OCI-LY1 (cell line): ENCODE results near the gene COA3.

Experiments
- H2AFZ ChIP-seq: fragments of 200-600 bp; sonication (generic), shearing (Covaris generic); 2 replicates; pipeline ENCODE4 v1.6.0; 2014; ENCODE audit warnings: antibody characterized with exemption, mild to moderate bottlenecking, low read length
- H3F3A ChIP-seq: fragments of 200-600 bp; sonication (generic), shearing (Covaris generic); 2 replicates; pipeline ENCODE4 v1.6.0; 2014; ENCODE audit warnings: mild to moderate bottlenecking, antibody characterized with exemption, low read length, moderate library complexity; ENCODE audit not compliant: insufficient read depth
- H3K27ac ChIP-seq: fragments of 200-600 bp; sonication (generic); 2 replicates; pipeline ENCODE4 v1.5.1; 2014; ENCODE audit warnings: low read length, mixed run types, mild to moderate bottlenecking, low read depth; ENCODE audit not compliant: poor library complexity, severe bottlenecking
- H3K27me3 ChIP-seq: fragments of 200-600 bp; sonication (generic); 2 replicates; pipeline ENCODE4 v1.6.0; 2014; ENCODE audit warnings: antibody characterized with exemption, mild to moderate bottlenecking, low read length, moderate library complexity; ENCODE audit not compliant: insufficient read depth
- H3K36me3 ChIP-seq: fragments of 200-600 bp; sonication (generic); 2 replicates; pipeline ENCODE4 v1.6.1; 2014; ENCODE audit warnings: mild to moderate bottlenecking, antibody characterized with exemption, low read length, moderate library complexity, mixed read lengths; ENCODE audit not compliant: insufficient read depth
- H3K4me1 ChIP-seq: fragments of 200-600 bp; sonication (generic); 2 replicates; pipeline ENCODE4 v1.5.1; 2014; ENCODE audit warnings: mild to moderate bottlenecking, low read length, moderate library complexity; ENCODE audit not compliant: insufficient read depth, severe bottlenecking
- H3K4me2 ChIP-seq: fragments of 200-600 bp; sonication (generic), shearing (Covaris generic); 2 replicates; pipeline ENCODE4 v1.6.1; 2014; ENCODE audit warnings: low read length
- H3K4me3 ChIP-seq: fragments of 200-600 bp; sonication (generic); 2 replicates; pipeline ENCODE4 v1.5.1; 2014; ENCODE audit warnings: low read length, low read depth, mild to moderate bottlenecking, mixed read lengths; ENCODE audit not compliant: poor library complexity, severe bottlenecking
- H3K79me2 ChIP-seq: fragments of 200-600 bp; shearing (Covaris generic); 2 replicates; pipeline ENCODE4 v1.6.1; 2016; ENCODE audit warnings: mixed run types, low read length, mixed read lengths; ENCODE audit not compliant: insufficient read depth
- H3K9ac ChIP-seq: fragments of 200-600 bp; sonication (generic), shearing (Covaris generic); 2 replicates; pipeline ENCODE4 v1.6.1; 2014; ENCODE audit warnings: mild to moderate bottlenecking, low read length, mixed read lengths
- H3K9me2 ChIP-seq: fragments of 200-600 bp; sonication (generic), shearing (Covaris generic); 2 replicates; pipeline ENCODE4 v1.6.1; 2014; ENCODE audit warnings: low read depth, mild to moderate bottlenecking, low read length, mixed read lengths
- H3K9me3 ChIP-seq: fragments of 200-600 bp; shearing (Covaris generic); 2 replicates; pipeline ENCODE4 v1.6.1; 2014; ENCODE audit warnings: low read length, mixed read lengths
- H4K20me1 ChIP-seq: fragments of 200-600 bp; sonication (generic), shearing (Covaris generic); 2 replicates; pipeline ENCODE4 v1.6.0; 2016; ENCODE audit warnings: mild to moderate bottlenecking, low read length; ENCODE audit not compliant: insufficient read depth
- CTCF ChIP-seq: fragments of 200-600 bp; sonication (generic), shearing (Covaris generic); IDR thresholded peaks from 2 replicates; pipeline ENCODE4 v1.5.1; 2017; ENCODE audit warnings: mild to moderate bottlenecking, antibody characterized with exemption, low read length, moderate library complexity, mixed read lengths
- EZH2 ChIP-seq: fragments of 200-600 bp; sonication (generic), shearing (Covaris generic); IDR thresholded peaks from 2 replicates; pipeline ENCODE4 v1.8.0; 2017; ENCODE audit warnings: borderline replicate concordance, mixed run types, mild to moderate bottlenecking, antibody characterized with exemption, low read length, moderate library complexity, mixed read lengths

COA3 gene

GRCh38 chr17:42778570-42778969 lies 19.9 kb downstream of the COA3 start:
- Histone ChIP-seq H3K9me2 (no peaks in the 10 kb centered on the region), H3K9me3 (no peaks in the 10 kb centered on the region), H3K79me2 (no peaks in the 10 kb centered on the region), H3F3A (no peaks in the 10 kb centered on the region), H3K27me3 (no peaks in the 10 kb centered on the region), H3K27ac (no peak overlapping the region), H3K36me3 (peaks cover 44% of the 10 kb centered on the region), H2AFZ (no peak overlapping the region), H3K9ac (no peak overlapping the region), H3K4me1 (peaks cover 11% of the 10 kb centered on the region), H3K4me3 (no peak overlapping the region), H4K20me1 (no peaks in the 10 kb centered on the region), H3K4me2 (no peak overlapping the region)
- no peak for TF ChIP-seq CTCF
- TF ChIP-seq EZH2 = no peak

- H3K27me3 ChIP-seq = no peaks in the 10 kb centered on the region
- H3K36me3 ChIP-seq = peaks cover 44% of the 10 kb centered on the region
- no peak overlapping the region for H2AFZ ChIP-seq
- no peak overlapping the region for H3K9ac ChIP-seq
- no peaks in the 10 kb centered on the region for H3F3A ChIP-seq
- no peaks in the 10 kb centered on the region for H4K20me1 ChIP-seq
- H3K9me3 ChIP-seq = no peaks in the 10 kb centered on the region
- H3K4me2 ChIP-seq = no peak overlapping the region
- TF ChIP-seq EZH2 = no peak
- TF ChIP-seq CTCF = no peak
- no peaks in the 10 kb centered on the region for H3K9me2 ChIP-seq
- H3K4me1 ChIP-seq = peaks cover 15% of the 10 kb centered on the region
- no peaks in the 10 kb centered on the region for H3K79me2 ChIP-seq
- no peak overlapping the region for H3K27ac ChIP-seq
- H3K4me3 ChIP-seq = no peak overlapping the region
Measured at GRCh38 chr17:42775534-42776098, 22.9 kb downstream of the COA3 start.

GRCh38 chr17:42774066-42774745 lies 24.3 kb downstream of the COA3 start:
- H3K36me3 ChIP-seq = peaks cover 38% of the 10 kb centered on the region
- no peaks in the 10 kb centered on the region for H3K79me2 ChIP-seq
- peak overlapping the region; percentile 95 for H3K9ac ChIP-seq
- H3K9me2 ChIP-seq = no peaks in the 10 kb centered on the region
- peak overlapping the region; percentile 68 for H3K4me2 ChIP-seq
- H3K27ac ChIP-seq = no peak overlapping the region
- no peak overlapping the region for H2AFZ ChIP-seq
- H3K4me3 ChIP-seq = peak overlapping the region; percentile 96
- peaks cover 15% of the 10 kb centered on the region for H3K4me1 ChIP-seq
- TF ChIP-seq EZH2 = no peak
- TF ChIP-seq CTCF = no peak
- no peaks in the 10 kb centered on the region for H3F3A ChIP-seq
- H3K27me3 ChIP-seq = no peaks in the 10 kb centered on the region
- no peaks in the 10 kb centered on the region for H4K20me1 ChIP-seq
- no peaks in the 10 kb centered on the region for H3K9me3 ChIP-seq
